Measurements from ENCODE around the gene SLC30A5.

- TF ChIP-seq, protein P1, sequence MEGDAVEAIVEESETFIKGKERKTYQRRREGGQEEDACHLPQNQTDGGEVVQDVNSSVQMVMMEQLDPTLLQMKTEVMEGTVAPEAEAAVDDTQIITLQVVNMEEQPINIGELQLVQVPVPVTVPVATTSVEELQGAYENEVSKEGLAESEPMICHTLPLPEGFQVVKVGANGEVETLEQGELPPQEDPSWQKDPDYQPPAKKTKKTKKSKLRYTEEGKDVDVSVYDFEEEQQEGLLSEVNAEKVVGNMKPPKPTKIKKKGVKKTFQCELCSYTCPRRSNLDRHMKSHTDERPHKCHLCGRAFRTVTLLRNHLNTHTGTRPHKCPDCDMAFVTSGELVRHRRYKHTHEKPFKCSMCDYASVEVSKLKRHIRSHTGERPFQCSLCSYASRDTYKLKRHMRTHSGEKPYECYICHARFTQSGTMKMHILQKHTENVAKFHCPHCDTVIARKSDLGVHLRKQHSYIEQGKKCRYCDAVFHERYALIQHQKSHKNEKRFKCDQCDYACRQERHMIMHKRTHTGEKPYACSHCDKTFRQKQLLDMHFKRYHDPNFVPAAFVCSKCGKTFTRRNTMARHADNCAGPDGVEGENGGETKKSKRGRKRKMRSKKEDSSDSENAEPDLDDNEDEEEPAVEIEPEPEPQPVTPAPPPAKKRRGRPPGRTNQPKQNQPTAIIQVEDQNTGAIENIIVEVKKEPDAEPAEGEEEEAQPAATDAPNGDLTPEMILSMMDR (IDR thresholded peaks at IDR 0.05; ENCODE audit: insufficient read depth, low read length) = no peak
- TF ChIP-seq POLR2AphosphoS5 (IDR thresholded peaks at IDR 0.05; ENCODE audit: low read depth) (no peak), GABPA (IDR thresholded peaks at IDR 0.05; ENCODE audit: low read depth) (no peak)
Measured at GRCh38 chr5:69138766-69139165, 45.0 kb downstream of the SLC30A5 start.
